Measurements from ENCODE around the gene FZR1.
"Not testable (repeated sequence)": the region's sequence is repeated elsewhere in the genome, so short reads cannot be mapped to it uniquely, and the experiment has no call there.

Gene FZR1

GRCh38 chr19:3497757-3498520 lies 8.2 kb upstream of the FZR1 start:
- no peak for DNase-seq

- no peak for DNase-seq
These were observed 6.2 kb upstream of the FZR1 start for GRCh38 chr19:3499738-3500428.

GRCh38 chr19:3500429-3501101 lies 5.5 kb upstream of the FZR1 start, which contains the start of gene DOHH:
Gene DOHH, minus strand, starts transcription at chr19:3500674. Its CDS starts 3,860 bp downstream, at chr19:3496814.
- DNase-seq, result peak; percentile 92

GRCh38 chr19:3501780-3502179 lies 4.3 kb upstream of the FZR1 start:
- DNase-seq, result no peak

GRCh38 chr19:3503036-3503572 lies 3.0 kb upstream of the FZR1 start:
- DNase-seq, result no peak

- no peak for DNase-seq
These were observed 1.4 kb upstream of the FZR1 start for GRCh38 chr19:3504735-3505134.

- peak; percentile 30 for DNase-seq
These were observed 551 bp downstream of the FZR1 start for GRCh38 chr19:3506384-3507340.

- DNase-seq, result peak; percentile 61
These were observed 1.4 kb downstream of the FZR1 start for GRCh38 chr19:3507371-3508120.

GRCh38 chr19:3508121-3508661 lies 2.1 kb downstream of the FZR1 start:
- not testable (repeated sequence) for DNase-seq

- DNase-seq, result no peak
These were observed 2.8 kb downstream of the FZR1 start for GRCh38 chr19:3508771-3509535.

- DNase-seq, result no peak
These were observed 3.5 kb downstream of the FZR1 start for GRCh38 chr19:3509566-3509989.

GRCh38 chr19:3510727-3511126 lies 4.6 kb downstream of the FZR1 start:
- DNase-seq, result no peak

GRCh38 chr19:3511506-3512251 lies 5.6 kb downstream of the FZR1 start:
- DNase-seq, result no peak

- DNase-seq, result no peak
These were observed 6.6 kb downstream of the FZR1 start for GRCh38 chr19:3512562-3513228.

GRCh38 chr19:3513229-3514140 lies 7.4 kb downstream of the FZR1 start:
- no peak for DNase-seq

- no peak for DNase-seq
These were observed 8.8 kb downstream of the FZR1 start for GRCh38 chr19:3514930-3515329.

- DNase-seq, result no peak
These were observed 9.8 kb downstream of the FZR1 start for GRCh38 chr19:3515891-3516422.
